SKM-1 treated with dmso at 0.1 percent for 144 hours (cell line): ENCODE results near the gene PEX26.
"Not testable (repeated sequence)": the region's sequence is repeated elsewhere in the genome, so short reads cannot be mapped to it uniquely, and the experiment has no call there.

ENCODE experiments used
- DNase-seq: peaks from one replicate; lab custom pipeline; 2025; ENCODE audit not compliant: unreplicated experiment; lab: John Stamatoyannopoulos, UW

PEX26 gene

DNA sequence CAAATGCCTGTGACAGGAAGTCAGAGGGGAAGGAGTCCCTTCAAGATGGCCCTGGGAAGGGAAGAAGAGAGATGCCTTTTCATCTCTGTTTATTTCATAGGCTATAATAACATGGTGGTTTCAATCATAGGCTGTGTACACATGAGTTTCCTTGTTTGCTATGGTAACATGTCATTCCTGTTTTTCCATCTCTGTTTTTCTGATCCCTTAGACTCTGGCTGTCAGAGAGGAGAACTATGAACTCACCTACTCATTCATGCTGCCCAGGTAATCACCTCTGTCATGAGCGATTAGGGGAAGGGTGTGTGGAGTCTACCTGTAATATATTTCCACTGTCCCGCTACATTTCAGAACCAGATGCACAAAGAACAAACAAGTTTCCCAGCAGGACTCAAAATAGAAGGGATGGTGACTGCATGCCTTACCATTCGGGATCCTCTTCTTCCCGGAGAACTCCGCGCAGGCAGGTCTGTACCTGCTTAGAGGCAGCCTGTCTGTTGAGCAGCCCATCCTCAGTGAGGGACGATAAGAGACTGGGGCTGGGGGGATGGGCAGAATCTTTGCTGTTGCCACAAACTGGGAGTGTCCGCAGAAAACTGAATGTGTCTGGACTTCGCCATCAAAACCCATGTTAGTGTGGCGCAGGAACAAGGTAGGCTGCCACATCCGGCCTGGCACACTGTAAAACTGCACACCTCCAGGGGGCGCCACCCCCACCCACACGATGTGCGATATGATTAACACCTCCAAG lies 7.1 kb upstream of the PEX26 start:
- no peak for DNase-seq

DNA sequence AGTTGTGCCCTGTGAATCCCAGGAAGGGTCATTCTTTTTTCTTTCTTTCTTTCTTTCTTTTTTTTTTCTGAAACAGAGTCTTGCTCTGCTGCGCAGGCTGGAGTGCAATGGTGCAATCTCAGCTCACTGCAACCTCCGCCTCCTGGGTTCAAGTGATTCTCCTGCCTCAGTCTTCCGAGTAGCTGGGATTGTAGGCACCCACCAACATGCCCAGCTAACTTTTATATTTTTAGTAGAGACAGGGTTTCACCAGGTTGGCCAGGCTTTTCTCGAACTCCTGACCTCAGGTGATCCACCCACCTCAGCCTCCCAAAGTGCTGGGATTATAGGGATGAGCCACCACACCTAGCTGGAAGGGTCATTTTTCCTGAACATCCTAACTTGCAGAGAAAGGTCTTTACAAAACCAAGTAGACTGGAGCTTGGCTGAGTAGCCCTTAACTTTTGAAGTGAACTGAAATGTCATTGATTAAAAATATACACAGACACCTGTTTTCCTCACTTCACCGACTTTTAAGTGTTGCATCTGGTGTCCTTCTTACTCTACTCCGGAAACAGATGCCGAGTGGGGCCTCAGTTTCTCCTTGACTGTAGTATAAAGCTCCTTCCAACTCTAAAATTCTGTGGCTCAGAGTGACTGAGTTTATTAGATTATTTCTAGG lies 6.4 kb upstream of the PEX26 start:
- DNase-seq = not testable (repeated sequence)

DNA sequence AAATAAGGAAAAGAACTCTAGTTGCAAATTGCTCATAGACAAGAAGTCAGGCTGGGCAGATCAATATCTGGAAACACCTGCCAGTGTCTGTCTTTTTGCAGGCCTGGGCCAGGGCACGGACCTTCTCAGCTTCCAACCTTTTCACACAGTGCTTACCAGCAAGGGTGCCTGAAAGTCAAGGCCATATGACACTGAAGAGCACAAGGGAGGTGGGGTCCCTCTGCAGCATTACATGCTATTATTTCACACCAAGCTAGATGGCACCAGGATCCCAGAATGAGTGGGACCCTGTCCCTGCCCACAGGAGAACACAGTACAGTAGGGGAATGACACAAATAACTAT lies 5.9 kb upstream of the PEX26 start:
- no peak for DNase-seq

DNA sequence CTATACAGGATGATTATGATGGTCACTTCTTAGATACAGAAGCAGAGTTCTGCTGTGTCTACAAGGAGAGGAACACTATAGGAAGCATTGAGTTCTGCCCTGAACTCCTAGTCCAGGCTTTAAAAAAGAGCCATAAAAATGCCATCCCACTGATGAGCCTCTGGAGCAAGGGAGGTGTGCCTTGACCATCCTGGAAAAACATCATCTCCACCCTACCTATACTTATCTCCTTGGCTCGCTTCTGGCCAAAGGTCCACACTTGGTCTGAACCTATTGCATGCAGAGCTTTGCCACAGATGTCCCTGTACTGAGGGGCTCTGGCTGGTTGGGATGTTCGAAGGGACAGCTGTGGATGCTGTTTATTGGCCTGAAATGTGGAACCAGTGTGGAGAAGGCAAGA lies 4.3 kb upstream of the PEX26 start:
- DNase-seq = no peak

DNA sequence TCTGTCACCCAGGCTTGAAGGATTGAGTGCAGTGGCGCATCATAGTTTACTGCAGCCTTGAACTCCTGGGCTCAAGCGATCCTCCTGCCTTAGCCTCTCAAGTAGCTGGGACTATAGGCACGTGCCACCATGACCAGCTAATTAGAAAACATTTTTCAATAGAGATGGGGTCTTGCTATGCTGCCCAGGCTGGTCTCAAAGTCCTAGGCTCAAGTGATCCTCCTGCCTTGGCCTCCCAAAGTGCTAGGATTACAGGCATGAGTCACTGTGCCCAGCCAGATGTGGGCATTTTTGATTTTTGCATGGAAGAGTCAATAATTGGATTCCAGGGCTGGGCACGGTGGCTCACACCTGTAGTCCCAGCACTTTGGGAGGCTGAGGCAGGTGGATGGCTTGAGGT lies 3.9 kb upstream of the PEX26 start:
- not testable (repeated sequence) for DNase-seq

DNA sequence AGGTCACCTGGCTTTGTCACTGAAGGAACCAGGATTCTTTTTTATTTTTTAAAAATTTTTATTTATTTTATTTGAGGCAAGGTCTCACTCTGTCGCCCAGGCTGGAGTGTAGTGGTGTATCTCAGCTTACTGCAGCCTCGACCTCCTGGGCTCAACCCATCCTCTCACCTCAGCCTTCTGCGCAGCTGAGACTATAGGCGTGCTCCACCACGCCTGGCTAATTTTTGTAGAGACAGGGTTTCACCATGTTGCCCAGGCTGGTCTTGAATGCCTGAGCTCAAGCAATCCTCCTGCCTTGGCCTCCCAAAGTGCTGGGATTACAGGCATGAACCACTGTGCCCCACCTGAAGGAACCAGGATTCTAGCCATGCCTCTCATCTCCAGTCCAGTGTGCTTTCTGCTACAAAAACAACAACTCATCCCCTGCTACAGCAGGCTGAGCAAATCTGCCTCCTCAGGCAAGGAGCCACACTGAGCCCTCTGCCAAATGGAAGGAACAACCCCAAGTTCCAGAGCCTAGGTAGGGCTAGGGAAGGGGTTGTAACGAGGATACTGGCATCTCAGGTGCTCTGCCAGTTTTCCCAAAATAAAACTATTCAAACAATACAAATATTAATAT lies 2.6 kb upstream of the PEX26 start:
- DNase-seq = no peak

DNA sequence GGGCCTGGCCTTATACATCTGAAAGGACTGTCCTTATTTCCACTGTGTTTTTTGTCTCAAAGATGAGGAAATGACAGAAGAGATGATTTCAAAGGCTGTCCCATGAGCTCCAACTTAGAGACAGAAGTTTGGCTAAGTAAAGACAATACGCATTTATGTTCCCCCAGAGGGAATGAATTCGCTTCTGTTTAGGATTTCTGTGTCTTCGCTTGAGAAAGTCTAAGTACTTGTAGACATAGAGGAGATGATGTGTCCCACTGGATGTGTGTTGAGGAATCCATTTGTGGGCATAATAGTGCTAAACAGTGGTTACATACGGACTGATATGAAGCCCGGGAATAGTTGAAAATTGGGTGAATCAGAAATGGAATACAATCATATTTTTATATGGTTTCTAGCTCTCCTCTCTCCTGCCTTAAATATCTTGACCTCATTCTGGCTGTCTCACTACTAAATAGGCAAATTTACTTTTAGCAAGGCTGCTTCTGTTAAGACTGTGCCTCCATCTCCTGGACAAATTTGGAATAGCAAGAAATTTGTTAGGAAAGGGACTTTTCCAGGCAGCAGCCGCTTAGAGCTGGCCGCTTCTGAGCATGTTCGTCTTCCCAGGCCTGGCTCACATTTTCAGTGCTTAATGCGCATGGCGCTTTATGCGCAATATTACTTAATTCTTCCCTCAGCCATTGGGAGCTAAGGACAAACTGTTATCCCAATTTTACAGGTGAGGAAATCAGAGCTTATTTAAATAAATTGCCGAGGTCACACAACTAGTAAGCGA lies 1.9 kb upstream of the PEX26 start:
- DNase-seq = peak; percentile 84

DNA sequence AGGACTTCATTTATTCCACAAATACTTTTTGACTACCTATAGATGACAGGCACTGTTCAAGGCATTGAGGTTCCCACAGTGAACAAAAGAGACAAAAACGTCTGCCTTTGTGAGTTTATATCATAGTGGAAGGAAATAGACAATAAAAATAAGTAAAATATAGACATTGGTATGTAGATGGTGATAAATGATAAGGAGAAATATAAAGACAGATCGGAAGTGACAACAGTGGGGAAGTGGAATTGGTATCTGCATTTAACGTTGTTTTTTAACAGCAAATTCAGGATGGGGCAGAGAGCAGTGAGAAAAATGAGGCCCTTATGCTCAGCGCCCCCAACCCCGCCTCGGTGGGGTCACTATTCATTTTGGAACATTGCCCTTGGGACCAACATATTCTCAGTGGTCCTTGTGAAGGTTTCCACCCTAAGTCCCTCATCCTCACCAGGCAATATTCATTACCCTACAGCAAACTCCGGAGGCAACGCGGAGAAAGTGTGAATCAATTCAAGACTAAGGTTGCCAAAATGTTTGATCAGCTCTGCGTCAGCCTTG lies 627 bp upstream of the PEX26 start:
- DNase-seq = no peak

DNA sequence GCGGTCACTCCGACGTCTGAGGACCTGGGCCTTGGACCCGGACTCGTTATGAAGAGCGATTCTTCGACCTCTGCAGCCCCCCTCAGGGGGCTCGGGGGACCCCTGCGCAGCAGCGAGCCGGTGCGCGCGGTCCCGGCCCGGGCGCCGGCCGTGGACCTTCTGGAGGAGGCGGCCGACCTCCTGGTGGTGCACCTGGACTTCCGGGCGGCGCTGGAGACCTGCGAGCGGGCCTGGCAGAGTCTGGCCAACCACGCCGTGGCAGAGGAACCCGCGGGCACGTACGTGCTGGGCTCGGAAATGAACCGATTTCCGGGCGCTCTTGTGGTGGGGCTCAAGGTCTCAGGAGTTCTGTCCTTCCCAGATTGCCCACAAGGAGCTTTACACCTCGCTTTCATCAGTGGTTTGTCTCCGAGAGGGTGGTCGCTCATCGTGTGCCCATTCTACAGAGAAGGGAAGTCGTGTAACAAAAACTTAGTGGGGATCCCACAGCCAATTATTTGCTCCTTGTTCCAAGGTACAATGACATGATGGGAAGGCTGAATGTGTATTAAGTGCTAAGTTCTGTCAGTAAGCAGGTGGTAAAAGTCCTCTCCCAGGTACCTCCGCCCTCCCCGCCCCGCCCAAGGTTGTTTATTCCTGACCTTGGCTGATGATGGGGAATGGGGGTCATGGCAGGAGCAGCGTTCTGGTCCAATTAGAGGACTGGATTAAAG lies 695 bp downstream of the PEX26 start:
- DNase-seq = no peak

DNA sequence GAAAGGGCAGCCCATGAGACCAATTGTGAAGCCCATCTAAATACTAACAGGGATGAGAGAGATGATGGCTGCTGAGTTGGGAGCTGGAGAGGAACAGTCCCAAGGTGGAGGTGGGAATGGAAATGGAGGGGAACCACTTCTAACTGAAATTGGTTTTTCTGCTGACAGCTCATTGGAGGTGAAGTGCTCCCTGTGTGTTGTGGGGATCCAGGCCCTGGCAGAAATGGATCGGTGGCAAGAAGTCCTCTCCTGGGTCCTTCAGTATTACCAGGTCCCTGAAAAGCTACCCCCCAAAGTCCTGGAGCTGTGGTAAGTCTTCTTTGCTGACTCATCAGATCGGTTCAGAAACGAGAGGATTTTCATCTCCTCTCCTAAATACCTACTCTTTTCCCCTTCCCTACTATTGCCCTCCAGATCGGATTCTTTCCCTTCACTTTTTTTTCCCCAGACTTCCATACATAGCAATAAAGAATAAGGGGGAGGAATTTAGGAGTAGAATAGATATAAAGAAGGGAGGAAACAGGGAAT lies 2.0 kb downstream of the PEX26 start:
- no peak for DNase-seq

DNA sequence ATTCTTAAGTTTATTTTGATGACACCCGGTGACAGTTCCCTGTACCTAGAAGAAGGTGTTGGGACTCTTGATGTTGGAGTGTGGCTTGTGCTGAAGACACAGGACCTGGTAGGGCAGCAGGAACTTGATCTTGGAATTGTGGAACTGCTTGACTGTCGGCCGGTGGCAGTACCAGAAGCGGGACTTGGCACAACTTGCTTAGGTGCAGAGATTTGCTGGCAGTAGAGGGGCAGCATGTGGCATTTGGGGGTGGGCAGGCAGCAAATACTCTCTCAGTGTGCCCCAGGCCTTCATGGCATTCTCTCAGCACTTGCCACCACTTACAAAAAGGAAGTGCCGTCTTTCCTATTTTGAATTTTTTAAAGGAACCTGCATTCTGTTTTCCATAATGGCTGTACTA lies 3.6 kb downstream of the PEX26 start:
- no peak for DNase-seq

DNA sequence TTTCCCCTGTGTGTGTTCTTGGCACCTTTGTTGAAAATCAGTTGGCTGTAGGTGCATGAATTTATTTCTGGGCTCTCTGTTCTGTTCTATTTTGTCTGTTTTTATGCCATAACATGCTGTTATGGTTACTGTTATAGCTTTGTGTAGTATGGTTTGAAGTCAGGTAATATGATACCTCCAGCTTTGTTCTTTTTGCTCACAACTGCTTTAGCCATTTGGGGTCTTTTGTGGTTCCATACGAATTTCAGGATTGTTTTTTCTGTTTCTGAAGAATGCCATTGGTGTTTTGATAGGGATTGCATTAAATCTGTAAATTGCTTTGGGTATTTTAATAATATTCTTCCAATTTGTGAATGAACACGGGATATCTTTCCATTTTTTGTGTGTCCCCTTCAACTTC lies 4.7 kb downstream of the PEX26 start:
- no peak for DNase-seq

DNA sequence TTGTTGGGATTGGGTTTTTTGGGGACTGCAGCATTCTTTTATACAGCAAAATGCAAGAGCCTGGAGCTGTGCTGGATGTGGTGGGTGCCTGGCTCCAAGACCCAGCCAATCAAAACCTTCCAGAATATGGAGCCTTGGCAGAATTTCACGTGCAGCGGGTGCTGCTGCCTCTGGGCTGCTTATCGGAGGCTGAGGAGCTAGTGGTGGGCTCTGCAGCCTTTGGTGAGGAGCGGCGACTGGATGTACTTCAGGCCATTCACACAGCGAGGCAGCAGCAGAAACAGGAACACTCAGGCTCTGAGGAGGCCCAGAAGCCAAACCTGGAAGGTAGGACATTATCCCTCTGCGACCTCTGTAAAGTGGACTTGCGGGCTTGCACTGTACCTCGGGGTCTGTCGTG lies 5.6 kb downstream of the PEX26 start:
- DNase-seq = no peak

DNA sequence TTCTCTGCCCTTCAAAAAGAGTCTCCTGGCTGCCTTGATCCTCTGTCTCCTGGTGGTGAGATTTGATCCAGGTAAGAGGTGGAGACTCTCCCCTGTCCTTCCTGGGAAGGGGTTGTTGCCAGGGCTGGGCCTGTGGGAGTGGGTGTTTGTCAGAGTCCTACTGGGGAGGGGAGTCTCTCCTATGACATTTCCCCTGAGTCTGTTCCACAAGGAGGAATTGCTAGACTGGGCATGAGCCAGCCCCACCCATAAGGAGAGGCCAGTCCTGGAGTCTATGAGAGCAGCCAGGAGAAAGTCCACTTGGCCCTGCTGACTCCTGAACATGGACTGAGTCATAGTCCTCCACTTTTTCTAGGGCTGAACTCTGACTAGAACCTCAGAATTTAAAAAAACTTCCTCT lies 7.4 kb downstream of the PEX26 start:
- DNase-seq = no peak

DNA sequence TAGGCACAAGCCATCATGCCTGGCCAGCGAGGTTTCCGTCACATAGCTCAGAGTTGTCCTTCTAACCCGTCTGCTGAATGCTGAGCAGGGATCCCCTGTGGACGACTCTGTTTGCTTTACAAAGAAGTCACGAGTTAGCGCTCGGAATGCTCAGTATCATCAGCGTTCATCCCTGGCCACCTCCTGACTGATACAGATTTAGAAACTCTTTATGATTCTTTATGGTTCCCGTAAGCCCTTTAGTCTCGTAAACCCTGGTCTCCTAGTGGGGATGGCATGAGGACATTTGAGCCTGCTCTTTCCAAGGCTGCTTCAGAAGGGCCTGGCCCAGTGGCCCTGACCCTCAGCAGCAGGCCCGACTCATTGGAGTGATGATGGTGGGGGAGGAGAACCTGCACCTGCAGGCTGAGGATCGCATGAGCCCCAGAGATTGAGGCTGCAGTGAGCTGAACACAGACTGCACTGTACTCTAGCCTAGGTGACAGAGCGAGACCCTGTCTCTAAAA lies 9.6 kb downstream of the PEX26 start:
- no peak for DNase-seq

DNA sequence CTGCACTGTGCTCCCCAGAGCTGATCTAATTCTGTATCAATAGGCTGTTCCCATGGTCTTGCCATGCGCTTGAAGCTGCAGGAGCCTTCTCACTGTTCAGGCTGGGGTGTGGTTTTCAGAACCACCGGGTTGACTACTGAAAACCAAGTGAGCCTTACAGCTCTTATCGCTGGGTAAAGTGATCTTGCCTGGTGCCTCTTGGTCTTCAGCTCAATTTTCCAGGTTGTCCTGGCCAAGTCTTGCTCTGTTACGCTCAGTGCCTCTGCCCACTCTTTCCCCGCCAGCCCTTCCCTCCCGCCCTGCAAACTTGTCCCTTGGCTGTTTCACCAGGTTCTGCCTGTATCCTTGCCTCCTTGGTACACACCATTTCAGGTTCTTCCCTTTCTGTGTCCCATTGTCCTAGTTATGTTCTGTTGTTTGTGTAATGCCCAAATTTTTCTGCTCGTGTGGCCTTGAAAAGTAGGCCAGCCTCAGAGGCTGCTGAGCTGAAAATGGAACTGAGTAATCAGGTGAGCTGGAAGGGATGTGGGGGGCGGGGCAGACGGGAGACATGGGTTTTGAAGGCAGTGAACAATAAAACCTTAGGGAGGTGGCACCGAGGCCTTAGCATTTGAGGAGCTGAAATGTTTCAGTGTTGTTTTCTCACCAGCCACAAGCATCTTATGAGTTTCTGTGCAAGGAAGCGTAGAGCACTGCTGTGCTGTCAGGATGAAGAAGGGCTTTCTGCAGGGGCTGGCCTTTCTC lies 11.2 kb downstream of the PEX26 start:
- DNase-seq = no peak

DNA sequence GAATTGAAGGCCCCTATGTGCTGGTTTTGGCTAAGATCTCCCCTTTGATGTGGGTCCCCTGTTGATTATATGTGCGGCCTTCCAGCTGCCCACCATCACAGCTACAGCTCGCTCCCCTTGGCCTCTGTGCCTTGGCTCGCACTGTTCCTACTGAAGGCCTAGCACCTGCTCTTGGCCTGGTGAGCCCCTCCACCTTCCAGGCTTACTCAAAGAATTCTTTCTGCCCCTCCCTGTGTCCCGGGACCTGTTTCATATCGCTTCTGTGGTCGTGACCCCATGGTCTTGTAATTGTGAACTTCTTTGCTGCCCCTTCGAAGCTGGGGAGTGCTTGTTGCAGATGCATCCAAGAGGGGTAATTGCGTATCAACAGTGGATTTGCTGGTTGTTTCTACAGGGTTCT lies 12.5 kb downstream of the PEX26 start:
- DNase-seq = no peak

DNA sequence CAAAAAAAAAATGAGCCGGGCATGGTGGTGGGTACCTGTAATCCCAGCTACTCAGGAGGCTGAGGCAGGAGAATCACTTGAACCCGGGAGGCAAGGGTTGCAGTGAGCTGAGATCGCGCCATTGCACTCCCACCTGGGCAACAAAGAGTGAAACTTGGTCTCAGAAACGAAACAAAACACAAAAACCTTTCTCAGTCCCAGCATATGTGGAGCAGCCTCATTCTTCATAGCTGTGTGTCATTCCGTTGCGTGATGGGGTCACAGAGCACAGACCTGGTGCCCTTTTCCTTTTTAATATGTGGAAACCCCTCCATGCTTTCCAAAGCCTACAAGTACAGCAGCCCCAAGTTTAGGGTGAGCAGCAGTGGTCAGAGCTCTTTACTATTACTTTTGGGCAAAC lies 13.7 kb downstream of the PEX26 start:
- no peak for DNase-seq

DNA sequence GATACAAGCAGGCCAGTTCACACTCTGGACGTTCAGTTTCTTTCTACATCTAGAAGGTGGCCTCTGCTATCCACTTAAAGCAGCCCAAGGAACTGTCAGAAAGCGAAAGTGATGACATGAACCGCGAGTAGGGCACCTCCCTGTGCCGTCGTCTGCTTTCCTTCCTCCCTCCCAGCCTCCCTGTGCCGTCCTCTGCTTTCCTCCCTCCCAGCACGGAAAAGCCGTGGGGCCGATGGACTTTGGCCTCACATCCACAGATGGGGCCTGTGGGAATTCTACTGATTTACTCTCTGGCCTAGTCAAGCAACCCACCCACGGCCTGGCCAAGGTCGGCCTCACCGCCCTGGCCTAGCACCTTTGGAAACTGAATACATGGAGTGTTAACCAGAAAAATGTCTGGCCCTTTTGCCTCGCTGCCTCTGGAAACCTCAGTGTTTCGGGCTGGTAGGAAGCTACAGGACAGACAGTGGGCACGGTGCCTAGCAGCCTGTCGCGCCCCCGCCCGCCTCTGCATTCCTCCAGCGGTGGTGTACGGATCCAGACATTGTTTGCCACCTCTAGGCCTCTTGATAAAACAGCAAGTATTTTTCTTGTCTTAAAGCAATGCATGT lies 14.2 kb downstream of the PEX26 start:
- no peak for DNase-seq
